Ectodermal cell (in vitro differentiated cells): Measurements from ENCODE around the gene LMX1B.
"Not testable (repeated sequence)": the region's sequence is repeated elsewhere in the genome, so short reads cannot be mapped to it uniquely, and the experiment has no call there.

Experiments
- H3K27ac ChIP-seq: 2 replicates; pipeline ENCODE4 v1.7.0; 2013; ENCODE audit warnings: mild to moderate bottlenecking, low read depth, low read length; ENCODE audit not compliant: insufficient read depth, poor library complexity, severe bottlenecking
- H3K27me3 ChIP-seq: 2 replicates; pipeline ENCODE4 v1.7.0; 2013; ENCODE audit warnings: mild to moderate bottlenecking, low read length; ENCODE audit not compliant: insufficient read depth, control insufficient read depth, poor library complexity, severe bottlenecking
- H3K36me3 ChIP-seq: one replicate; pipeline ENCODE4 v1.7.0; 2013; ENCODE audit warnings: low read length; ENCODE audit not compliant: control insufficient read depth, insufficient read depth
- H3K4me1 ChIP-seq: one replicate; pipeline ENCODE4 v1.7.0; 2013; ENCODE audit warnings: low read length; ENCODE audit not compliant: control insufficient read depth, insufficient read depth
- H3K4me3 ChIP-seq: 2 replicates; pipeline ENCODE4 v1.7.0; 2013; ENCODE audit warnings: low read depth, low read length, control low read depth; ENCODE audit not compliant: insufficient read depth
- H3K9me3 ChIP-seq: 2 replicates; pipeline ENCODE4 v1.7.0; 2013; ENCODE audit warnings: mild to moderate bottlenecking, low read length, moderate library complexity; ENCODE audit not compliant: control insufficient read depth
- WGBS, 2 experiments: methylation state at CpG; one replicate each; pipeline ENCODE4 v1.1.7; 2013; ENCODE audit warnings: missing lambda C conversion rate in 2 of 2; 5-methylcytosine and 5-hydroxymethylcytosine counted together

The LMX1B gene

GRCh38 chr9:126643945-126644527, 30.3 kb downstream of the LMX1B start:
- Histone ChIP-seq H3K4me1 (peaks cover 52% of the 10 kb centered on the region), H3K27me3 (peaks cover 57% of the 10 kb centered on the region), H3K9me3 (no peaks in the 10 kb centered on the region), H3K27ac (no peak overlapping the region), H3K36me3 (no peaks in the 10 kb centered on the region), H3K4me3 (no peak overlapping the region)
- 63 to 65% methylated on average over 15 to 16 of the region's 16 CpGs for WGBS, 2 experiments

GRCh38 chr9:126646162-126646561, 32.4 kb downstream of the LMX1B start:
- Histone ChIP-seq H3K4me1 (peaks cover 56% of the 10 kb centered on the region), H3K9me3 (no peaks in the 10 kb centered on the region), H3K36me3 (no peaks in the 10 kb centered on the region), H3K4me3 (no peak overlapping the region), H3K27ac (no peak overlapping the region), H3K27me3 (peaks cover 38% of the 10 kb centered on the region)
- 76 to 82% methylated on average over 4 of the region's 4 CpGs for WGBS, 2 experiments

- Histone ChIP-seq H3K27me3 (peaks cover 23% of the 10 kb centered on the region), H3K36me3 (no peaks in the 10 kb centered on the region), H3K9me3 (no peaks in the 10 kb centered on the region), H3K4me1 (peaks cover 56% of the 10 kb centered on the region), H3K4me3 (no peak overlapping the region), H3K27ac (no peak overlapping the region)
- 86 to 89% methylated on average over 16 of the region's 16 CpGs for WGBS, 2 experiments
Measured at GRCh38 chr9:126647585-126648411, 34.1 kb downstream of the LMX1B start.

GRCh38 chr9:126649477-126649876, 35.7 kb downstream of the LMX1B start:
- WGBS, 2 experiments: 93 to 98% methylated on average over 3 of the region's 3 CpGs
- peaks cover 57% of the 10 kb centered on the region for H3K4me1 ChIP-seq
- H3K9me3 ChIP-seq: no peaks in the 10 kb centered on the region
- peaks cover 21% of the 10 kb centered on the region for H3K27me3 ChIP-seq
- no peak overlapping the region for H3K4me3 ChIP-seq
- no peaks in the 10 kb centered on the region for H3K36me3 ChIP-seq
- H3K27ac ChIP-seq: no peak overlapping the region

- Histone ChIP-seq H3K27me3 (peaks cover 14% of the 10 kb centered on the region), H3K27ac (no peak overlapping the region)
Measured at GRCh38 chr9:126650404-126651341, 36.9 kb downstream of the LMX1B start.

GRCh38 chr9:126652140-126652582, 38.4 kb downstream of the LMX1B start:
- WGBS, 2 experiments: 21 to 24% methylated on average over 18 of the region's 18 CpGs

More at GRCh38 chr9:126650404-126651341, 36.9 kb downstream of the LMX1B start:
- 55 to 56% methylated on average over 23 to 24 of the region's 24 CpGs for WGBS, 2 experiments
- Histone ChIP-seq H3K4me1 (peaks cover 65% of the 10 kb centered on the region), H3K4me3 (no peak overlapping the region), H3K9me3 (no peaks in the 10 kb centered on the region), H3K36me3 (no peaks in the 10 kb centered on the region)

GRCh38 chr9:126654124-126654523, 40.4 kb downstream of the LMX1B start:
- H3K9me3 ChIP-seq: no peaks in the 10 kb centered on the region
- H3K27me3 ChIP-seq: peaks cover 14% of the 10 kb centered on the region
- H3K4me1 ChIP-seq: peaks cover 72% of the 10 kb centered on the region
- H3K4me3 ChIP-seq: no peak overlapping the region
- H3K27ac ChIP-seq: no peak overlapping the region
- 89 to 91% methylated on average over 7 of the region's 7 CpGs for WGBS, 2 experiments
- no peaks in the 10 kb centered on the region for H3K36me3 ChIP-seq

More at GRCh38 chr9:126652140-126652582, 38.4 kb downstream of the LMX1B start:
- no peak overlapping the region for H3K4me3 ChIP-seq
- H3K9me3 ChIP-seq: no peaks in the 10 kb centered on the region
- peaks cover 64% of the 10 kb centered on the region for H3K4me1 ChIP-seq
- H3K36me3 ChIP-seq: no peaks in the 10 kb centered on the region
- peaks cover 11% of the 10 kb centered on the region for H3K27me3 ChIP-seq
- H3K27ac ChIP-seq: no peak overlapping the region

GRCh38 chr9:126656214-126656613, 42.5 kb downstream of the LMX1B start:
- H3K4me3 ChIP-seq, H3K9me3 ChIP-seq, H3K36me3 ChIP-seq, H3K27ac ChIP-seq: not testable (repeated sequence)
- Histone ChIP-seq H3K4me1 (peaks cover 65% of the 10 kb centered on the region), H3K27me3 (peaks cover 14% of the 10 kb centered on the region)
- 89 to 91% methylated on average over 4 of the region's 4 CpGs for WGBS, 2 experiments

- H3K4me1 ChIP-seq: peaks cover 48% of the 10 kb centered on the region
- peaks cover 14% of the 10 kb centered on the region for H3K27me3 ChIP-seq
- 72 to 73% methylated on average over 12 to 13 of the region's 13 CpGs for WGBS, 2 experiments
- no peak overlapping the region for H3K4me3 ChIP-seq
- no peak overlapping the region for H3K27ac ChIP-seq
- H3K9me3 ChIP-seq: no peaks in the 10 kb centered on the region
- no peaks in the 10 kb centered on the region for H3K36me3 ChIP-seq
Measured at GRCh38 chr9:126658201-126658825, 44.6 kb downstream of the LMX1B start.
